CD4-positive, alpha-beta T cell (primary cell): ENCODE measurements around the gene AKT1. TPM values are rescaled to one million over a fixed set of nuclear protein-coding genes. Genes with fewer than 3 reads are reported as not detected.

Experiments used
- ATAC-seq: fragments of 200-7000 bp; cut with Tn5 transposase; one replicate; pipeline ENCODE4 v1.10.0; 2022; ENCODE audit warnings: mild to moderate bottlenecking; ENCODE audit not compliant: poor library complexity
- CTCF ChIA-PET: fragments of 350-600 bp; sonication (Branson Sonifier 250); formaldehyde crosslinking; loops from one replicate; lab custom pipeline; 2021; ENCODE audit warnings: antibody characterized with exemption, inconsistent platforms; lab: Charles Lee
- POLR2A ChIA-PET: fragments of 350-600 bp; sonication (Branson Sonifier 250); formaldehyde crosslinking; loops from one replicate; lab custom pipeline; 2021; ENCODE audit warnings: antibody characterized with exemption, inconsistent platforms; lab: Charles Lee
- DNase-seq, 14 experiments: peaks; one replicate each; pipeline ENCODE4 v3.0.0-alpha.2; 2013 to 2020; ENCODE audit warnings: mixed read lengths in 2 of 14
- H3K27ac ChIP-seq, 2 donors: one replicate each; pipeline versions ENCODE4 v1.5.1 to v1.7.0; 2013; ENCODE audit warnings: low read length in 2 of 2, low read depth in 1 of 2, mild to moderate bottlenecking in 1 of 2
- H3K27me3 ChIP-seq, 2 experiments: 1 replicate in 1 of 2; 2 replicates in 1 of 2; pipeline versions ENCODE4 v1.6.1 to v1.7.0; 2013; ENCODE audit warnings: low read length in 2 of 2, control low read depth in 1 of 2, mild to moderate bottlenecking in 1 of 2, moderate library complexity in 1 of 2; ENCODE audit not compliant: insufficient read depth in 2 of 2, control insufficient read depth in 1 of 2
- H3K36me3 ChIP-seq: one replicate; pipeline ENCODE4 v1.6.1; 2013; ENCODE audit warnings: low read length, control low read depth; ENCODE audit not compliant: insufficient read depth
- H3K4me1 ChIP-seq: one replicate; pipeline ENCODE4 v1.6.1; 2013; ENCODE audit warnings: low read length, control low read depth; ENCODE audit not compliant: insufficient read depth
- H3K4me3 ChIP-seq: one replicate; pipeline ENCODE4 v1.5.1; 2013; ENCODE audit warnings: mild to moderate bottlenecking, low read length, moderate library complexity
- H3K9me3 ChIP-seq, 2 experiments: 1 replicate in 1 of 2; 2 replicates in 1 of 2; pipeline versions ENCODE4 v1.6.1 to v1.7.0; 2013; ENCODE audit warnings: low read length in 2 of 2, mild to moderate bottlenecking in 2 of 2, control low read depth in 1 of 2, moderate library complexity in 1 of 2; ENCODE audit not compliant: control insufficient read depth in 1 of 2, insufficient read depth in 1 of 2
- H3K27ac Mint-ChIP-seq: one replicate; pipeline ENCODE4 v1.8.0; 2020; ENCODE audit warnings: mixed read lengths
- H3K27me3 Mint-ChIP-seq: one replicate; pipeline ENCODE4 v1.8.0; 2021; ENCODE audit warnings: mixed read lengths
- H3K36me3 Mint-ChIP-seq: one replicate; pipeline ENCODE4 v1.8.0; 2021; ENCODE audit warnings: low read depth, mixed read lengths
- H3K4me1 Mint-ChIP-seq: one replicate; pipeline ENCODE4 v1.8.0; 2021; ENCODE audit warnings: low read depth, mixed read lengths
- H3K4me3 Mint-ChIP-seq: one replicate; pipeline ENCODE4 v1.8.0; 2020; ENCODE audit warnings: mild to moderate bottlenecking, mixed read lengths
- H3K9me3 Mint-ChIP-seq: one replicate; pipeline ENCODE4 v1.8.0; 2020; ENCODE audit warnings: mixed read lengths
- CTCF ChIP-seq: fragments of 200-600 bp; IDR thresholded peaks from one replicate; pipeline ENCODE4 v1.8.0; 2022; ENCODE audit warnings: antibody characterized with exemption, mild to moderate bottlenecking
- intact Hi-C, 2 experiments: fragments of 100-400 bp; cut with DNase I in 1 of 2; cut with micrococcal nuclease in 1 of 2; formaldehyde crosslinking; loops; one replicate each; pipeline versions ENCODE4 v1.15.1 to v1.9.0; 2023 to 2025; cut with DNase I, micrococcal nuclease
- total RNA-seq, 174 experiments: library from RNA in 2 of 174; stranded (reverse) in 2 of 174; gene quantifications; one replicate each; pipeline ENCODE4 v1.2.3 and lab custom pipeline; 2021 to 2026

AKT1 gene
- total RNA-seq, 2 experiments from 2014 or later, result 58.8 to 66.5 TPM

GRCh38 chr14:104753528-104754212, 41.9 kb downstream of the AKT1 start:
- Mint-ChIP-seq H3K4me3 (peak overlapping the region; percentile 96), H3K9me3 (no peaks in the 10 kb centered on the region), H3K27ac (peak overlapping the region; percentile 97), H3K27me3 (no peaks in the 10 kb centered on the region), H3K4me1 (peaks cover 37% of the 10 kb centered on the region), H3K36me3 (peaks cover 55% of the 10 kb centered on the region)
- Histone ChIP-seq H3K27ac (peak overlapping the region; percentile 60 to 83), H3K4me1 (peaks cover 41% of the 10 kb centered on the region), H3K4me3 (peak overlapping the region; percentile 93), H3K9me3 (no peaks in the 10 kb centered on the region), H3K27me3 (no peaks in the 10 kb centered on the region), H3K36me3 (peaks cover 33% of the 10 kb centered on the region)
- no peak for TF ChIP-seq CTCF
- no peak for ATAC-seq
- peak in 5 of 14 experiments; percentile 8 to 39 (median 18) for DNase-seq
- intact Hi-C loops, result loop anchor here (1.0 to 10.0 kb wide), 9 partner anchors 15 to 1039 kb away; partner anchors contain the start of genes ADSS1 (in 1 of the 2), CDCA4 (in 1 of the 2), INF2 (in 1 of the 2) and XRCC3 (in 1 of the 2)
- ChIA-PET CTCF (interaction anchor here (0.7 to 2.6 kb wide), 3 partner anchors 15 to 73 kb away, joined by 4 to 15 read pairs (median 10); no protein-coding TSS in a partner anchor), POLR2A (interaction anchor here (0.6 to 2.6 kb wide), 17 partner anchors 10 to 547 kb away, joined by 3 to 30 read pairs (median 5); partner anchors contain the start of genes ADSS1, AKT1, BRF1 and GPR132)

GRCh38 chr14:104752735-104753527, 42.6 kb downstream of the AKT1 start, which contains the start of gene SIVA1:
Gene SIVA1 (plus strand): TSS chr14:104753147. CDS start chr14:104753202, 55 bp downstream.
- ChIA-PET CTCF (interaction anchor here (0.7 to 2.6 kb wide), 5 partner anchors 16 to 74 kb away, joined by 3 to 15 read pairs (median 5); partner anchors contain the start of gene ZBTB42), POLR2A (interaction anchor here (0.6 to 2.6 kb wide), 26 partner anchors 15 to 587 kb away, joined by 3 to 30 read pairs (median 4); partner anchors contain the start of genes ADSS1, AKT1, BRF1 and CDCA4)
- peak within 1 kb of the TSS; percentile 96 for H3K4me3 Mint-ChIP-seq
- intact Hi-C loops, result loop anchor here (1.0 to 10.0 kb wide), 10 partner anchors 16 to 1038 kb away; partner anchors contain the start of genes ADSS1 (in 1 of the 2), CDCA4 (in 1 of the 2), INF2 (in 1 of the 2) and XRCC3 (in 1 of the 2)
- H3K4me1 Mint-ChIP-seq, result peaks cover 37% of the 10 kb centered on the region
- Histone ChIP-seq H3K4me3 (peak within 1 kb of the TSS; percentile 93), H3K4me1 (peaks cover 41% of the 10 kb centered on the region), H3K27ac (peak within 1 kb of the TSS; percentile 60 to 83), H3K27me3 (no peaks in the 10 kb centered on the region), H3K9me3 (no peaks in the 10 kb centered on the region), H3K36me3 (peaks cover 28% of the 10 kb centered on the region)
- no peaks in the 10 kb centered on the region for H3K9me3 Mint-ChIP-seq
- DNase-seq (peak; percentile 99 to 100 (median 99)), ATAC-seq (peak; percentile 88)
- peak within 1 kb of the TSS; percentile 97 for H3K27ac Mint-ChIP-seq
- H3K27me3 Mint-ChIP-seq, result no peaks in the 10 kb centered on the region
- peaks cover 48% of the 10 kb centered on the region for H3K36me3 Mint-ChIP-seq
- TF ChIP-seq CTCF, result no peak

- Mint-ChIP-seq H3K27ac (peak overlapping the region; percentile 97), H3K4me1 (peaks cover 37% of the 10 kb centered on the region), H3K27me3 (no peaks in the 10 kb centered on the region), H3K9me3 (no peaks in the 10 kb centered on the region), H3K36me3 (peaks cover 42% of the 10 kb centered on the region), H3K4me3 (peak overlapping the region; percentile 96)
- H3K27ac ChIP-seq, result peak overlapping the region; percentile 50 to 52
- DNase-seq (no peak), ATAC-seq (no peak)
- H3K36me3 ChIP-seq, result peaks cover 23% of the 10 kb centered on the region
- no peaks in the 10 kb centered on the region for H3K9me3 ChIP-seq
- peaks cover 41% of the 10 kb centered on the region for H3K4me1 ChIP-seq
- ChIA-PET POLR2A (interaction anchor here (0.6 to 2.6 kb wide), 23 partner anchors 16 to 587 kb away, joined by 3 to 30 read pairs (median 5); partner anchors contain the start of genes ADSS1, AKT1, BRF1 and CDCA4), CTCF (interaction anchor here (1.0 to 2.6 kb wide), 4 partner anchors 16 to 74 kb away, joined by 4 to 15 read pairs (median 8); partner anchors contain the start of gene ZBTB42)
- no peaks in the 10 kb centered on the region for H3K27me3 ChIP-seq
- no peak for TF ChIP-seq CTCF
- intact Hi-C loops, result loop anchor here (1.0 to 10.0 kb wide), 7 partner anchors 16 to 1038 kb away; partner anchors contain the start of genes CDCA4 (in 1 of the 2), INF2 (in 1 of the 2), XRCC3 (in 1 of the 2) and ZFYVE21 (in 1 of the 2)
- peak overlapping the region; percentile 93 for H3K4me3 ChIP-seq
Measured at GRCh38 chr14:104752423-104752734, 43.2 kb downstream of the AKT1 start.
